ENCODE measurements around the gene OR8D4.
"Not testable (repeated sequence)": the region's sequence is repeated elsewhere in the genome, so short reads cannot be mapped to it uniquely, and the experiment has no call there.

The OR8D4 gene

DNA sequence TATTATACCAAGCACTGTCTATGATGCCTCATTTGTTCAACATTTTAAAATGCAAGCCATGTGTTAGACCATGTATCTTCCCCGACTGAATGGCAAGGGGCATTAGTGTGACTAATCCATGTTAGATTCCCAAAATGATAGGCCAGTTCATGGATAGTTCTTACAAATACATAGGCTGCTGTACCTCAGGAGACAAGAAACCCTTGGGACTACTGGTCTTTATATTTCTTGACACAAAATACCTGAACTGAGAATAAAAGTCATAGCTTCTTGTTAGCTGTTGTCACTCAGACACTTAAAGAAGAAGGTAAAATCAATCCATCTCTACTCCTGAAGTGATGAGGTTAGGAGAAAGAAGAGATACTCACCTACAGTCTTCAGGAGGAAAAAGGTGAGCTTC, at the start of gene OR8D4:
TSS of gene OR8D4 (plus strand) at position 301 of the 400 bp plus-strand sequence. CDS start 4,265 bp downstream, outside the sequence.
- Histone ChIP-seq H3K9me3 (no peaks in the 10 kb centered on the region), H3K27ac (no peak within 1 kb of the TSS), H3K4me3 (ENCODE audit: low read depth in 1 of 2, low read length in 1 of 2) (no peak within 1 kb of the TSS), H3K4me1 (ENCODE audit: control insufficient read depth in 1 of 2, insufficient read depth in 1 of 2, low read depth in 1 of 2, low read length in 1 of 2) (no peaks in the 10 kb centered on the region), H3K27me3 (no peaks in the 10 kb centered on the region), H3K36me3 (no peaks in the 10 kb centered on the region)
- TF ChIP-seq, protein P1, sequence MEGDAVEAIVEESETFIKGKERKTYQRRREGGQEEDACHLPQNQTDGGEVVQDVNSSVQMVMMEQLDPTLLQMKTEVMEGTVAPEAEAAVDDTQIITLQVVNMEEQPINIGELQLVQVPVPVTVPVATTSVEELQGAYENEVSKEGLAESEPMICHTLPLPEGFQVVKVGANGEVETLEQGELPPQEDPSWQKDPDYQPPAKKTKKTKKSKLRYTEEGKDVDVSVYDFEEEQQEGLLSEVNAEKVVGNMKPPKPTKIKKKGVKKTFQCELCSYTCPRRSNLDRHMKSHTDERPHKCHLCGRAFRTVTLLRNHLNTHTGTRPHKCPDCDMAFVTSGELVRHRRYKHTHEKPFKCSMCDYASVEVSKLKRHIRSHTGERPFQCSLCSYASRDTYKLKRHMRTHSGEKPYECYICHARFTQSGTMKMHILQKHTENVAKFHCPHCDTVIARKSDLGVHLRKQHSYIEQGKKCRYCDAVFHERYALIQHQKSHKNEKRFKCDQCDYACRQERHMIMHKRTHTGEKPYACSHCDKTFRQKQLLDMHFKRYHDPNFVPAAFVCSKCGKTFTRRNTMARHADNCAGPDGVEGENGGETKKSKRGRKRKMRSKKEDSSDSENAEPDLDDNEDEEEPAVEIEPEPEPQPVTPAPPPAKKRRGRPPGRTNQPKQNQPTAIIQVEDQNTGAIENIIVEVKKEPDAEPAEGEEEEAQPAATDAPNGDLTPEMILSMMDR (IDR thresholded peaks at IDR 0.05) = no peak

DNA sequence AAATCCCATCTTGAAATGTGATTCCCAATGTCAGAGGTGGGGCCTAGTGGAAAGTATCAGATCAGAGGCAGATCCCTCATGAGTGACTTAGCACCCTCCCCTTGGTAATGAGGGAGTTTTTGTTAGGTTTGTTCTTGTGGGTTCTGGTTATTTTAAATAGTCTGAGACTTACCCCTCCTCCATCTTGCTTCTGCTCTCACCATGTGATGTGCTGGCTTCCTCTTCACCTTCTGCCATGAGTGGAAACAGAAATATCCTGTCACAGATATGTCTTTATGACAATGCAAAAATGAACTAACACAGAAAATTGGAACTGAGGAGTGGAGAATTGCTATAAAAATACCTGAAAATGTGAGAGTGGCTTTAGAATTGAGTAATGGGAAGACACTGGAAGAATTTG, 49.6 kb upstream of the OR8D4 start:
- H3K4me1 ChIP-seq (ENCODE audit: control insufficient read depth in 1 of 2, insufficient read depth in 1 of 2, low read depth in 1 of 2, low read length in 1 of 2) = no peaks in the 10 kb centered on the region
- no peaks in the 10 kb centered on the region for H3K27me3 ChIP-seq
- TF ChIP-seq, protein P1 (IDR thresholded peaks at IDR 0.05) = no peak
- no peak overlapping the region for H3K4me3 ChIP-seq (ENCODE audit: low read depth in 1 of 2, low read length in 1 of 2)
- no peaks in the 10 kb centered on the region for H3K36me3 ChIP-seq
- H3K9me3 ChIP-seq = no peaks in the 10 kb centered on the region
- no peak overlapping the region for H3K27ac ChIP-seq

DNA sequence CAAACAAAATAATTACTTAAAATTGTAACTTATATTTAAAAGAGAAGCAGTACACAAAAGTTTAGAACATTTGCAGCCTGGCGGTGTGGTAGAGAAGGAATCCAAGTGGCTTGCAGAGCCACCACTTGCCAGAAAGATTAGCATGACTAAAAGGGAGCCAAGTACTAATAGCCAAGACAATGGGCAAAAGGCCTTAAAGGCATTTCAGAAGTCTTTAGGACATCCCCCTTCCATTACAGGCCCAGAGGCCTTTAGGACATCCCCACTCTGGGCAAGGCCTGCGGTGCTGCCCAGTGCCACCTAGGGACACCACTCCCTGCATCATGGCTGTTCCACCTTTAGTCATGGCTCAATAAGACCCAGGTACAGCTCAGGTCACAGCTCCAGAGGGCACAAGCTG, 48.9 kb upstream of the OR8D4 start:
- Histone ChIP-seq H3K27ac (no peak overlapping the region), H3K4me3 (ENCODE audit: low read depth in 1 of 2, low read length in 1 of 2) (no peak overlapping the region), H3K4me1 (ENCODE audit: control insufficient read depth in 1 of 2, insufficient read depth in 1 of 2, low read depth in 1 of 2, low read length in 1 of 2) (no peaks in the 10 kb centered on the region), H3K27me3 (no peaks in the 10 kb centered on the region), H3K9me3 (no peaks in the 10 kb centered on the region), H3K36me3 (no peaks in the 10 kb centered on the region)
- TF ChIP-seq, protein P1 (IDR thresholded peaks at IDR 0.05) = no peak

DNA sequence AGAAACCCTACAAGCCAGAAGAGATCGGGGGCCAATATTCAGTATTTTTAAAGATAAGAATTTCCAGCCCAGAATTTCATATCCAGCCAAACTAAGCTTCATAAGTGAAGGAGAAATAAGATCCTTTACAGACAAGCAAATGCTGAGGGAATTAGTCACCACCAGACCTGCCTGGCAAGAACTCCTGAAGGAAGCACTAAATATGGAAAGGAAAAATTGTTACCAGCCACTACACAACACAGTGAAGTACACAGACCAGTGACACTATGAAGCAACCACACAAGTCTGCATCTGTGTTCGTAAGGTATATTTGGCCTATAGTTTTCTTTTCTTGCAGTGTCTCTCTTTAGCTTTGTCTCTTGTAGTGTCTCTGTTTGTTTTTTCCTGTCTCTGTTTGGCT, 45.5 kb upstream of the OR8D4 start:
- no peaks in the 10 kb centered on the region for H3K9me3 ChIP-seq
- H3K36me3 ChIP-seq = no peaks in the 10 kb centered on the region
- TF ChIP-seq, protein P1 (IDR thresholded peaks at IDR 0.05) = no peak

DNA sequence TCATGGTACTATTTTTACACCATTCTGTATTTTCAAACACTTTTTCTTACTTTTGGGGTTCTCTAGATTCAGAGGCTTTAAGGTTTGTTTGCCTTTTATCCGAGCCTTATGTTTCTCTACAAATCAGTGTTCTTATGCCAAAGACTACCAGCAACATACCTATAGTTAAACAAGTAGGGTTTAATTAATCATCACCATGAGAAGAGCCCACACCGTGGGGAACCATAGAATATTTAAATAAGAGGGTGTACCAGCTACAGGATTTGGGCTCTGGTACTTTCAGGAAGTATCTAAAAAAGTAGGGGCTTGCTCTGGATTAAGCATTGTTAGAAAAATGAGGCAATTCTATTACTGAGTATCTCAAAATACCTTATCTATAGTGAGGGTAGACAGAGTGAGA, 42.2 kb upstream of the OR8D4 start:
- no peaks in the 10 kb centered on the region for H3K4me1 ChIP-seq (ENCODE audit: control insufficient read depth in 1 of 2, insufficient read depth in 1 of 2, low read depth in 1 of 2, low read length in 1 of 2)
- H3K27ac ChIP-seq = no peak overlapping the region
- no peaks in the 10 kb centered on the region for H3K36me3 ChIP-seq
- no peaks in the 10 kb centered on the region for H3K27me3 ChIP-seq
- no peak overlapping the region for H3K4me3 ChIP-seq (ENCODE audit: low read depth in 1 of 2, low read length in 1 of 2)
- H3K9me3 ChIP-seq = no peaks in the 10 kb centered on the region
- TF ChIP-seq, protein P1 (IDR thresholded peaks at IDR 0.05) = no peak

More for the DNA sequence above, 45.5 kb upstream of the OR8D4 start:
- no peaks in the 10 kb centered on the region for H3K4me1 ChIP-seq (ENCODE audit: control insufficient read depth in 1 of 2, insufficient read depth in 1 of 2, low read depth in 1 of 2, low read length in 1 of 2)
- H3K27me3 ChIP-seq = no peaks in the 10 kb centered on the region
- no peak overlapping the region for H3K4me3 ChIP-seq (ENCODE audit: low read depth in 1 of 2, low read length in 1 of 2)
- H3K27ac ChIP-seq = no peak overlapping the region

DNA sequence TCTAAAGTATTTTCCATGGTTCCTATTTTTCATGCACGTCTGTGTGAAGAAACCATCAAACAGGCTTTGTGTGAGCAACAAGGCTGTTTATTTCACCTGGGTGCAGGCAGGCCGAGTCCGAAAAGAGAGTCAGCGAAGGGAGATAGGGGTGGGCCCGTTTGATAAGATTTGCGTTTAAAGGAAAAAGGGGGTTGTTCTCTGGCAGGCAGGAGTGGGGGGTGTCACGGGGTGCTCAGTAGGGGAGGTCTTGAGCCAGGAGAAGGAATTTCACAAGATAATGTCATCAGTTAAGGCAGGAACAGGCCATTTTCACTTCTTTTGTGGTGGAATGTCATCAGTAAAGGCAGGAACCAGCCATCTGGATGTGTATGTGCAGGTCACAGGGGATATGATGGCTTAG, 36.7 kb upstream of the OR8D4 start:
- not testable (repeated sequence) for H3K27ac ChIP-seq; H3K4me3 ChIP-seq (ENCODE audit: low read depth in 1 of 2, low read length in 1 of 2); H3K9me3 ChIP-seq; H3K27me3 ChIP-seq; H3K36me3 ChIP-seq; H3K4me1 ChIP-seq (ENCODE audit: control insufficient read depth in 1 of 2, insufficient read depth in 1 of 2, low read depth in 1 of 2, low read length in 1 of 2)

DNA sequence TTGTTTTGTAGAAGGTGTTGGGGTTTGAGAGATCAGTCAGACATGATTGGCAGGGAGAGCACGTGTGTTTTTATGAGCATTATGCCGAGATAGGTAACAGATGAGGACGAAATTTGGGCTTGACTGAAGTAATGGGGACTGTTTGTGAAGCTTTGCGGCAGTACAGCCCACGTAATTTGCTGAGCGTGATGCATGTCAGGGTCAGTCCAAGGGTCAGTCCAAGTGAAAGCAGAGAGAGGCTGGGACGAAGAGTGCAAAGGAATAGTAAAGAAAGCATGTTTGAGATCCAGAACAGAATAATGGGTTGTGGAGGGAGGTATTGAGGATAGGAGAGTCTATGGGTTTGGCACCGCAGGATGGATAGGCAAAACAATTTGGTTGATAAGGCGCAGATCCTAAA, 34.2 kb upstream of the OR8D4 start:
- H3K4me3 ChIP-seq (ENCODE audit: low read depth in 1 of 2, low read length in 1 of 2); H3K4me1 ChIP-seq (ENCODE audit: control insufficient read depth in 1 of 2, insufficient read depth in 1 of 2, low read depth in 1 of 2, low read length in 1 of 2); H3K9me3 ChIP-seq; H3K36me3 ChIP-seq; H3K27me3 ChIP-seq; H3K27ac ChIP-seq: not testable (repeated sequence)
